Measurements from ENCODE around the gene IFI27L2. TPM values are rescaled to one million over a fixed set of nuclear protein-coding genes. Genes with fewer than 3 reads are reported as not detected.
A peak's percentile ranks its signal among the peaks of the same experiment; 100 is the strongest.

The IFI27L2 gene
- total and polyA plus RNA-seq, 2 of the 8 experiments (the other 6 are each of a cell fraction or from before 2014, with no cell fraction given) = 14.0 to 69.6 TPM

DNA sequence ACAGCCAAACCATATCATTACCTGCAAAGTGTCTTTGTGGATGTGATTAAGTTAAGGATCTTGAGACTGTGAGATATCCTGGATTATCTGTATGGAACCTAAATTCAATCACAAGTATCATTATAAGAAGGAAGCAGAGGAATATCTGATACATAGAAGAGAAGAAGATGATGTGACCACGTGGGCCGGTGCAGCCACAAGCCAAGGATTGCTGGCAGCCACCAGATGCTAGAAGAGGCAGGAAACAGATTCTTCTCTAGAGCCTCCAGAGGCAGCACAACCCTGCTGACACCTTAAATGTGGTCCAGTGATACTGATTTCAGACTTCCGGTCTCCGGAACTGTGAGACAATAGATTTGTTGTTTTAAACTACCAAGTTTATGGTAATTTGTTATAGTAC is 6.1 kb upstream of the IFI27L2 start:
- TF ChIP-seq, protein P1, sequence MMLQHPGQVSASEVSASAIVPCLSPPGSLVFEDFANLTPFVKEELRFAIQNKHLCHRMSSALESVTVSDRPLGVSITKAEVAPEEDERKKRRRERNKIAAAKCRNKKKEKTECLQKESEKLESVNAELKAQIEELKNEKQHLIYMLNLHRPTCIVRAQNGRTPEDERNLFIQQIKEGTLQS (IDR thresholded peaks at IDR 0.05; ENCODE audit: insufficient read depth, low read depth, low read length) = no peak
- TF ChIP-seq SIX5 (IDR thresholded peaks at IDR 0.05; ENCODE audit: low read depth, low read length) = no peak
- TF ChIP-seq TAF1 (IDR thresholded peaks at IDR 0.05; ENCODE audit: low read depth, low read length) = no peak
- TF ChIP-seq, protein P2, sequence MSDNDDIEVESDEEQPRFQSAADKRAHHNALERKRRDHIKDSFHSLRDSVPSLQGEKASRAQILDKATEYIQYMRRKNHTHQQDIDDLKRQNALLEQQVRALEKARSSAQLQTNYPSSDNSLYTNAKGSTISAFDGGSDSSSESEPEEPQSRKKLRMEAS (IDR thresholded peaks at IDR 0.05) = no peak
- no peak for TF ChIP-seq CHD2 (IDR thresholded peaks at IDR 0.05; ENCODE audit: low read length)
- no peak overlapping the region for H3K14ac ChIP-seq (ENCODE audit: insufficient read length)
- H3K27ac ChIP-seq (ENCODE audit: low read depth, low read length) = no peak overlapping the region
- no peak for FAIRE-seq
- no peaks in the 10 kb centered on the region; a peak in 1 of 8 replicates for H3K36me3 ChIP-seq (ENCODE audit: control insufficient read depth in 2 of 4, insufficient read depth in 4 of 4, low read length in 3 of 4)
- peaks cover 5 to 17% (median 8%) of the 10 kb centered on the region in 4 experiments; a peak in 6 of 7 replicates for H3K4me1 ChIP-seq (replicated peaks in 1 of 4; ENCODE audit: control insufficient read depth in 3 of 4, insufficient read depth in 4 of 4, low read length in 3 of 4)
- no peak overlapping the region for H2BK12ac ChIP-seq (ENCODE audit: low read depth, low read length)
- H4K91ac ChIP-seq (replicated peaks; ENCODE audit: insufficient read length, low read length) = no peak overlapping the region
- H3K56ac ChIP-seq (replicated peaks; ENCODE audit: insufficient read length, low read depth, low read length) = no peak overlapping the region
- WGBS, 2 experiments (ENCODE audit: extremely low coverage in 1 of 2, insufficient coverage in 1 of 2, insufficient read length in 1 of 2, insufficient replicate concordance in 2 of 2, low coverage in 1 of 2, low lambda C conversion rate in 2 of 2, missing lambda C conversion rate in 1 of 2) = 81% methylated on average over 4 of the region's 4 CpGs; no CpG with 5 or more reads in 1 of the 2 experiments
- POLR2A ChIA-PET (ENCODE audit: partially characterized antibody) = no interaction called here
- H3K79me2 ChIP-seq (ENCODE audit: control insufficient read depth in 1 of 2, insufficient read depth in 2 of 2, low read length in 2 of 2) = no peaks in the 10 kb centered on the region
- CTCF ChIA-PET (ENCODE audit: partially characterized antibody) = interaction anchor here (0.7 to 4.3 kb wide), 3 partner anchors 82 to 171 kb away, joined by 3 to 39 read pairs (median 15); no protein-coding TSS in a partner anchor
- DNase-seq (ENCODE audit: low read depth in 1 of 2, low spot score in 2 of 2) = peak in 1 of 2 experiments; percentile 3
- no peak overlapping the region for H2AFZ ChIP-seq (ENCODE audit: low read length)
- H3K4me2 ChIP-seq (ENCODE audit: insufficient read depth in 1 of 2, low read depth in 2 of 2, low read length in 2 of 2) = no peak overlapping the region
- no peak overlapping the region for H2BK5ac ChIP-seq (ENCODE audit: low read depth, low read length)
- no peaks in the 10 kb centered on the region for H4K20me1 ChIP-seq (replicated peaks in 1 of 2; ENCODE audit: control insufficient read depth in 1 of 2, insufficient read depth in 2 of 2, low read length in 2 of 2)
- H3K23me2 ChIP-seq (ENCODE audit: low read depth, low read length) = no peaks in the 10 kb centered on the region
- no peak overlapping the region for H4K5ac ChIP-seq (ENCODE audit: insufficient read length, low read depth, low read length)
- no peak overlapping the region for H3K9ac ChIP-seq (replicated peaks in 1 of 4; ENCODE audit: extremely low read depth in 1 of 4, low read depth in 3 of 4, low read length in 3 of 4)
- no peak overlapping the region for H3K23ac ChIP-seq (ENCODE audit: insufficient read length)
- no peak overlapping the region for H4K8ac ChIP-seq (ENCODE audit: extremely low read depth, insufficient read depth, low read length)
- H3K18ac ChIP-seq (ENCODE audit: extremely low read depth, low read length) = no peak overlapping the region
- H3K4ac ChIP-seq (replicated peaks; ENCODE audit: insufficient read length, low read depth, low read length) = no peak overlapping the region
- H3K9me3 ChIP-seq (ENCODE audit: insufficient read depth in 2 of 2, low read depth in 1 of 2, low read length in 1 of 2) = peaks cover 5 to 8% of the 10 kb centered on the region in 2 experiments; a peak in 1 of 4 replicates
- no peaks in the 10 kb centered on the region for H3K27me3 ChIP-seq (replicated peaks in 1 of 4; ENCODE audit: control insufficient read depth in 3 of 4, extremely low read depth in 1 of 4, insufficient read depth in 3 of 4, low read length in 3 of 4)
- H2BK15ac ChIP-seq (ENCODE audit: low read length) = no peak overlapping the region
- H2BK120ac ChIP-seq (replicated peaks; ENCODE audit: low read depth, low read length) = no peak overlapping the region
- H3K79me1 ChIP-seq (ENCODE audit: low read depth, low read length) = no peaks in the 10 kb centered on the region
- H2BK20ac ChIP-seq (ENCODE audit: low read length) = no peak overlapping the region
- H3K4me3 ChIP-seq (ENCODE audit: extremely low read depth in 1 of 4, insufficient read depth in 2 of 4, low read depth in 3 of 4, low read length in 4 of 4) = no peak overlapping the region
- H2AK5ac ChIP-seq (ENCODE audit: low read depth, low read length) = no peak overlapping the region
